A549 (cell line): ENCODE measurements around the gene C2orf80.

Experiments used
- CHD4 ChIP-seq: fragments of 200-600 bp; sonication (generic); IDR thresholded peaks from 2 replicates; pipeline ENCODE4 v1.6.1; 2016; ENCODE audit warnings: antibody characterized with exemption, mild to moderate bottlenecking, borderline replicate concordance
- CTCF ChIP-seq: fragments of >200 bp; sonication (Bioruptor Twin); formaldehyde crosslinking; IDR thresholded peaks from 3 replicates; pipeline ENCODE4 v1.5.1; 2016
- ESRRA ChIP-seq: fragments of 150-350 bp; IDR thresholded peaks from 2 replicates; pipeline ENCODE4 v1.6.1; 2014; ENCODE audit warnings: mild to moderate bottlenecking, low read length, borderline replicate concordance
- JUNB ChIP-seq: fragments of >200 bp; sonication (Bioruptor Twin); formaldehyde crosslinking; IDR thresholded peaks from 2 replicates; pipeline ENCODE4 v1.6.1; 2016
- POLR2A ChIP-seq: IDR thresholded peaks from 2 replicates; pipeline ENCODE4 v1.6.1; 2012; ENCODE audit warnings: mild to moderate bottlenecking, low read length
- POLR2AphosphoS2 ChIP-seq: conservative IDR thresholded peaks from 2 replicates; pipeline ENCODE4 v1.6.1; 2012; ENCODE audit warnings: low read length, improper control_type of control experiment, inconsistent platforms
- RCOR1 ChIP-seq: fragments of 150-350 bp; IDR thresholded peaks from 2 replicates; pipeline ENCODE4 v1.6.1; 2014; ENCODE audit warnings: antibody characterized with exemption, low read length, low read depth
- SMC3 ChIP-seq: fragments of >200 bp; sonication (Bioruptor Twin); formaldehyde crosslinking; IDR thresholded peaks from 3 replicates; pipeline ENCODE4 v1.6.1; 2018; ENCODE audit warnings: inconsistent platforms
- ZSCAN20 ChIP-seq: fragments of 250-450 bp; sonication (Bioruptor Pico); IDR thresholded peaks from 2 replicates; pipeline ENCODE4 v1.8.0; 2022; ENCODE audit warnings: mild to moderate bottlenecking, moderate library complexity
- TF ChIP-seq, protein P1 (sequence below): fragments of >200 bp; sonication (Bioruptor Twin); formaldehyde crosslinking; IDR thresholded peaks from 3 replicates; pipeline ENCODE4 v1.6.1; 2016
- TF ChIP-seq, protein P2 (sequence below): fragments of 450-650 bp; IDR thresholded peaks from 2 replicates; pipeline ENCODE4 v1.6.1; 2014; ENCODE audit warnings: antibody characterized with exemption
- TF ChIP-seq, protein P3 (sequence below): fragments of 200-600 bp; sonication (generic); IDR thresholded peaks from 2 replicates; pipeline ENCODE4 v1.6.1; 2016; ENCODE audit warnings: antibody characterized with exemption, mild to moderate bottlenecking, moderate library complexity

DNA sequence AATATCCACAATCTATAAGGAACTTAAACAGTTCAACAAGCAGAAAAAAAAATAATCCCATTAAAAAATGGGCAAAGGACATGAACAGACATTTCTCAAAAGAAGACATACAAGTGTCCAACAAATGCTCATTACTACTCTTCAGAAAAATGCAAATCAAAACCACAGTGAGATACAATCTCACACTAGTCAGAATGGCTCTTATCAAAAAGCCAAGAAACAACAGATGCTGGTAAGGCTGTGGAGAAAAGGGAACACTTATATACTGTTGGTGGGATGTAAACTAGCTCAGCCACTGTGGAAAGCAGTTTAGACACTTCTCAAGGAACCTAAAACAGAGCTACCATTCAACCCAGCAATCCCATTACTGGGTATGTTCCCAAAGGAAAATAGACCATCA lies 36.7 kb downstream of the C2orf80 start:
- TF ChIP-seq, protein P1, sequence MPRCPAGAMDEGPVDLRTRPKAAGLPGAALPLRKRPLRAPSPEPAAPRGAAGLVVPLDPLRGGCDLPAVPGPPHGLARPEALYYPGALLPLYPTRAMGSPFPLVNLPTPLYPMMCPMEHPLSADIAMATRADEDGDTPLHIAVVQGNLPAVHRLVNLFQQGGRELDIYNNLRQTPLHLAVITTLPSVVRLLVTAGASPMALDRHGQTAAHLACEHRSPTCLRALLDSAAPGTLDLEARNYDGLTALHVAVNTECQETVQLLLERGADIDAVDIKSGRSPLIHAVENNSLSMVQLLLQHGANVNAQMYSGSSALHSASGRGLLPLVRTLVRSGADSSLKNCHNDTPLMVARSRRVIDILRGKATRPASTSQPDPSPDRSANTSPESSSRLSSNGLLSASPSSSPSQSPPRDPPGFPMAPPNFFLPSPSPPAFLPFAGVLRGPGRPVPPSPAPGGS = no peak
- no peak for TF ChIP-seq CHD4
- TF ChIP-seq POLR2A = no peak
- no peak for TF ChIP-seq ESRRA
- no peak for TF ChIP-seq RCOR1
- no peak for TF ChIP-seq CTCF
- no peak for TF ChIP-seq JUNB
- TF ChIP-seq POLR2AphosphoS2 = no peak
- TF ChIP-seq ZSCAN20 (CRISPR knock-in tag) = no peak
- TF ChIP-seq, protein P2, sequence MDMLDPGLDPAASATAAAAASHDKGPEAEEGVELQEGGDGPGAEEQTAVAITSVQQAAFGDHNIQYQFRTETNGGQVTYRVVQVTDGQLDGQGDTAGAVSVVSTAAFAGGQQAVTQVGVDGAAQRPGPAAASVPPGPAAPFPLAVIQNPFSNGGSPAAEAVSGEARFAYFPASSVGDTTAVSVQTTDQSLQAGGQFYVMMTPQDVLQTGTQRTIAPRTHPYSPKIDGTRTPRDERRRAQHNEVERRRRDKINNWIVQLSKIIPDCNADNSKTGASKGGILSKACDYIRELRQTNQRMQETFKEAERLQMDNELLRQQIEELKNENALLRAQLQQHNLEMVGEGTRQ = no peak
- TF ChIP-seq, protein P3, sequence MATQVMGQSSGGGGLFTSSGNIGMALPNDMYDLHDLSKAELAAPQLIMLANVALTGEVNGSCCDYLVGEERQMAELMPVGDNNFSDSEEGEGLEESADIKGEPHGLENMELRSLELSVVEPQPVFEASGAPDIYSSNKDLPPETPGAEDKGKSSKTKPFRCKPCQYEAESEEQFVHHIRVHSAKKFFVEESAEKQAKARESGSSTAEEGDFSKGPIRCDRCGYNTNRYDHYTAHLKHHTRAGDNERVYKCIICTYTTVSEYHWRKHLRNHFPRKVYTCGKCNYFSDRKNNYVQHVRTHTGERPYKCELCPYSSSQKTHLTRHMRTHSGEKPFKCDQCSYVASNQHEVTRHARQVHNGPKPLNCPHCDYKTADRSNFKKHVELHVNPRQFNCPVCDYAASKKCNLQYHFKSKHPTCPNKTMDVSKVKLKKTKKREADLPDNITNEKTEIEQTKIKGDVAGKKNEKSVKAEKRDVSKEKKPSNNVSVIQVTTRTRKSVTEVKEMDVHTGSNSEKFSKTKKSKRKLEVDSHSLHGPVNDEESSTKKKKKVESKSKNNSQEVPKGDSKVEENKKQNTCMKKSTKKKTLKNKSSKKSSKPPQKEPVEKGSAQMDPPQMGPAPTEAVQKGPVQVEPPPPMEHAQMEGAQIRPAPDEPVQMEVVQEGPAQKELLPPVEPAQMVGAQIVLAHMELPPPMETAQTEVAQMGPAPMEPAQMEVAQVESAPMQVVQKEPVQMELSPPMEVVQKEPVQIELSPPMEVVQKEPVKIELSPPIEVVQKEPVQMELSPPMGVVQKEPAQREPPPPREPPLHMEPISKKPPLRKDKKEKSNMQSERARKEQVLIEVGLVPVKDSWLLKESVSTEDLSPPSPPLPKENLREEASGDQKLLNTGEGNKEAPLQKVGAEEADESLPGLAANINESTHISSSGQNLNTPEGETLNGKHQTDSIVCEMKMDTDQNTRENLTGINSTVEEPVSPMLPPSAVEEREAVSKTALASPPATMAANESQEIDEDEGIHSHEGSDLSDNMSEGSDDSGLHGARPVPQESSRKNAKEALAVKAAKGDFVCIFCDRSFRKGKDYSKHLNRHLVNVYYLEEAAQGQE = no peak
- no peak for TF ChIP-seq SMC3
